Stimulated activated CD4-positive, alpha-beta T cell treated with anti-CD3 and anti-CD28 coated beads, Interleukin-1b, Interleukin-23, amount 100 ng/mL, for 48 hours (primary cell): ENCODE data around the gene COIL.
"Not testable (repeated sequence)": the region's sequence is repeated elsewhere in the genome, so short reads cannot be mapped to it uniquely, and the experiment has no call there.

Experiments
- DNase-seq: peaks from one replicate; pipeline ENCODE4 v3.0.0-alpha.2; 2020

Gene COIL

GRCh38 chr17:56960596-56961538, at the start of gene COIL:
Gene COIL, minus strand, starts transcription at chr17:56961050. Its CDS starts 31 bp downstream, at chr17:56961019.
- DNase-seq, result peak; percentile 93

GRCh38 chr17:57010487-57010886, 49.6 kb upstream of the COIL start:
- DNase-seq, result no peak

GRCh38 chr17:57009737-57010445, 49.0 kb upstream of the COIL start:
- peak; percentile 56 for DNase-seq

- DNase-seq, result no peak
Observed at GRCh38 chr17:57008958-57009357, 48.1 kb upstream of the COIL start.

GRCh38 chr17:57006040-57006439, 45.2 kb upstream of the COIL start:
- DNase-seq, result no peak

- DNase-seq, result no peak
Observed at GRCh38 chr17:57004944-57005579, 44.2 kb upstream of the COIL start.

- DNase-seq, result no peak
Observed at GRCh38 chr17:57002904-57003303, 42.1 kb upstream of the COIL start.

- DNase-seq, result no peak
Observed at GRCh38 chr17:57001541-57001940, 40.7 kb upstream of the COIL start.

GRCh38 chr17:56997313-56997712, 36.5 kb upstream of the COIL start:
- no peak for DNase-seq

- DNase-seq, result no peak
Observed at GRCh38 chr17:56995766-56996165, 34.9 kb upstream of the COIL start.

- DNase-seq, result no peak
Observed at GRCh38 chr17:56994009-56994792, 33.4 kb upstream of the COIL start.

- DNase-seq, result no peak
Observed at GRCh38 chr17:56992364-56992763, 31.5 kb upstream of the COIL start.

- no peak for DNase-seq
Observed at GRCh38 chr17:56988901-56989572, 28.2 kb upstream of the COIL start.

GRCh38 chr17:56987283-56987834, 26.5 kb upstream of the COIL start:
- no peak for DNase-seq

- DNase-seq, result no peak
Observed at GRCh38 chr17:56985371-56986162, 24.7 kb upstream of the COIL start.

- DNase-seq, result no peak
Observed at GRCh38 chr17:56983366-56983765, 22.5 kb upstream of the COIL start.

GRCh38 chr17:56982312-56982711, 21.5 kb upstream of the COIL start:
- no peak for DNase-seq

- not testable (repeated sequence) for DNase-seq
Observed at GRCh38 chr17:56980526-56980925, 19.7 kb upstream of the COIL start.

- no peak for DNase-seq
Observed at GRCh38 chr17:56979091-56979480, 18.2 kb upstream of the COIL start.

GRCh38 chr17:56978441-56979090, 17.7 kb upstream of the COIL start:
- no peak for DNase-seq
